Neural crest cell (in vitro differentiated cells): ENCODE data around the gene EVI5. TPM values are rescaled to one million over a fixed set of nuclear protein-coding genes. Genes with fewer than 3 reads are reported as not detected.

Experiments
- DNase-seq: peaks from one replicate; pipeline ENCODE4 v3.0.0; 2021; ENCODE audit warnings: low read depth, mixed read lengths, low spot score
- H3K27ac Mint-ChIP-seq: one replicate; pipeline ENCODE4 v1.8.0; 2021; ENCODE audit warnings: mild to moderate bottlenecking, mixed read lengths; ENCODE audit not compliant: unreplicated experiment
- H3K27me3 Mint-ChIP-seq: 2 replicates; pipeline ENCODE4 v1.8.0; 2021; ENCODE audit warnings: low read depth, mild to moderate bottlenecking, mixed read lengths
- H3K36me3 Mint-ChIP-seq: 2 replicates; pipeline ENCODE4 v1.8.0; 2021; ENCODE audit warnings: low read depth, mild to moderate bottlenecking, mixed read lengths
- H3K4me1 Mint-ChIP-seq: 2 replicates; pipeline ENCODE4 v1.8.0; 2021; ENCODE audit warnings: mixed read lengths
- H3K4me3 Mint-ChIP-seq: one replicate; pipeline ENCODE4 v1.8.0; 2021; ENCODE audit warnings: mild to moderate bottlenecking, mixed read lengths
- H3K9me3 Mint-ChIP-seq: 2 replicates; pipeline ENCODE4 v1.8.0; 2021; ENCODE audit warnings: mixed read lengths
- total RNA-seq: library from RNA; stranded (reverse); gene quantifications from 2 replicates; pipeline ENCODE4 v1.2.1, GENCODE V29; 2021
- TF ChIP-seq, protein P1 (sequence below): fragments of 200-600 bp; sonication (generic); conservative IDR thresholded peaks from 2 replicates; pipeline ENCODE4 v1.5.0; 2021; ENCODE audit warnings: antibody characterized with exemption, mild to moderate bottlenecking

EVI5 gene
- total RNA-seq, 1 donor from 2014 or later = 24.7 TPM

DNA sequence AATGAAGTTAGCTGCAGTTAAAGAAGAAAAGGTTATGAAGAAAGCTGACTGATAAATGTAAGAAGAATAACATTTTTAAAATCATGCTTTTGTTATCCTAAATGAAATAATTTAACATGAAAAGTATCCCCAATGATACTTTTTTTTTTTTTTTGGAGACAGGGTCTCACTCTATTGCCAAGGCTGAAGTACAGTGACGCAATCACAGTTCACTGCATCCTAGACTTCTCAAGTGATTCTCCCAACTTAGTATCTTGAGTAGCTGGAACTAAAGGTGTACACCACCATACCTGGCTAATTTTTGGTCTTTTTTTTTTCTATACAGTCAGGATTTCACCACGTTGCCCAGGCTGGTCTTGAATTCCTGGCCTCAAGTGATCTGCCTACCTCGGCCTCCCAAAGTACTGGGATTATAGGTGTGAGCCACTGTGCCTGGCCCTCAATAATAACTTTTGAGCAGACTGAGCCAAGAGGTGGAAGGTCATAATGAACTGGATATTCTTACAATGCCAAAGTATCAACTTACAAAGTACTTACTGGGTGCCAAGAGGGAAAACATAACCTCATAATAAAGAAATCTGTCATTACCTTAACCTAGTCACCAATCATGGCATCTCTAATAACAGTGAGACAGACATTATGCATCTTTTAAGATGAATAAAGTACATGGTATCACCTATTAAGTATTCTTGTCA is 94.5 kb downstream of the EVI5 start:
- no peaks in the 10 kb centered on the region for H3K4me1 Mint-ChIP-seq
- H3K4me3 Mint-ChIP-seq = no peak overlapping the region
- H3K27me3 Mint-ChIP-seq = no peaks in the 10 kb centered on the region
- DNase-seq = no peak
- TF ChIP-seq, protein P1, sequence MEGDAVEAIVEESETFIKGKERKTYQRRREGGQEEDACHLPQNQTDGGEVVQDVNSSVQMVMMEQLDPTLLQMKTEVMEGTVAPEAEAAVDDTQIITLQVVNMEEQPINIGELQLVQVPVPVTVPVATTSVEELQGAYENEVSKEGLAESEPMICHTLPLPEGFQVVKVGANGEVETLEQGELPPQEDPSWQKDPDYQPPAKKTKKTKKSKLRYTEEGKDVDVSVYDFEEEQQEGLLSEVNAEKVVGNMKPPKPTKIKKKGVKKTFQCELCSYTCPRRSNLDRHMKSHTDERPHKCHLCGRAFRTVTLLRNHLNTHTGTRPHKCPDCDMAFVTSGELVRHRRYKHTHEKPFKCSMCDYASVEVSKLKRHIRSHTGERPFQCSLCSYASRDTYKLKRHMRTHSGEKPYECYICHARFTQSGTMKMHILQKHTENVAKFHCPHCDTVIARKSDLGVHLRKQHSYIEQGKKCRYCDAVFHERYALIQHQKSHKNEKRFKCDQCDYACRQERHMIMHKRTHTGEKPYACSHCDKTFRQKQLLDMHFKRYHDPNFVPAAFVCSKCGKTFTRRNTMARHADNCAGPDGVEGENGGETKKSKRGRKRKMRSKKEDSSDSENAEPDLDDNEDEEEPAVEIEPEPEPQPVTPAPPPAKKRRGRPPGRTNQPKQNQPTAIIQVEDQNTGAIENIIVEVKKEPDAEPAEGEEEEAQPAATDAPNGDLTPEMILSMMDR = no peak
- peaks cover 32% of the 10 kb centered on the region for H3K36me3 Mint-ChIP-seq
- H3K9me3 Mint-ChIP-seq = peaks cover 6% of the 10 kb centered on the region
- H3K27ac Mint-ChIP-seq = peak overlapping the region; percentile 50

- no peaks in the 10 kb centered on the region for H3K27me3 Mint-ChIP-seq
- peaks cover 46% of the 10 kb centered on the region for H3K36me3 Mint-ChIP-seq
- no peak overlapping the region for H3K4me3 Mint-ChIP-seq
- no peaks in the 10 kb centered on the region for H3K4me1 Mint-ChIP-seq
- no peak overlapping the region for H3K27ac Mint-ChIP-seq
- H3K9me3 Mint-ChIP-seq = peaks cover 14% of the 10 kb centered on the region
- DNase-seq = no peak
- TF ChIP-seq, protein P1 = no peak
These were observed 104.9 kb downstream of the EVI5 start for GRCh38 chr1:92679980-92680379.

GRCh38 chr1:92663775-92664174 is 121.1 kb downstream of the EVI5 start:
- H3K9me3 Mint-ChIP-seq = peaks cover 11% of the 10 kb centered on the region
- DNase-seq = no peak
- H3K4me1 Mint-ChIP-seq = no peaks in the 10 kb centered on the region
- TF ChIP-seq, protein P1 = no peak
- no peak overlapping the region for H3K27ac Mint-ChIP-seq
- no peak overlapping the region for H3K4me3 Mint-ChIP-seq
- H3K36me3 Mint-ChIP-seq = peaks cover 26% of the 10 kb centered on the region
- H3K27me3 Mint-ChIP-seq = no peaks in the 10 kb centered on the region

- Mint-ChIP-seq H3K36me3 (peaks cover 41% of the 10 kb centered on the region), H3K9me3 (peaks cover 16% of the 10 kb centered on the region), H3K4me3 (no peak overlapping the region), H3K27me3 (no peaks in the 10 kb centered on the region), H3K4me1 (no peaks in the 10 kb centered on the region), H3K27ac (no peak overlapping the region)
- no peak for DNase-seq
- TF ChIP-seq, protein P1 = no peak
These were observed 122.9 kb downstream of the EVI5 start for GRCh38 chr1:92662048-92662447.

DNA sequence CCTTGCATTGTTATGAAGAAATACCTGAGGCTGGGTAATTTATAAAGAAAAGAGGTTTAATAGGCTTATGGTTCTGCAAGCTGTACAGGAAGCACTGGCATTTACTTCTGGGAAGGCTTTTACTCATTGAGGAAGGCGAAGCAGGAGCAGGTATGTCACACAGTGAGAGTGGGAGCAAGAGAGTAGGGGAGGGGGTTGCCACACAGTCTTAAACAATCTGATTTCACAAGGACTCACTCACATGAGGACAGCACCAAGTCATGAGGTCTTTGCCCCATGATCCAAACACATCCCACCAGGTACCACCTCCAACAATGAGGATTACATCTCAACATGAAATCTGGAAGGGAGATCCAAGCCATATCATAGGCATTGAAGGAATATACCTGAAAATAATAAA is 127.2 kb downstream of the EVI5 start:
- Mint-ChIP-seq H3K36me3 (peaks cover 67% of the 10 kb centered on the region), H3K9me3 (peaks cover 37% of the 10 kb centered on the region), H3K27ac (no peak overlapping the region), H3K4me1 (no peaks in the 10 kb centered on the region), H3K4me3 (no peak overlapping the region), H3K27me3 (no peaks in the 10 kb centered on the region)
- TF ChIP-seq, protein P1 = no peak
- DNase-seq = no peak
